GM18511 (cell line): Measurements from ENCODE around the gene MDH1.

Experiments used
- ATAC-seq: cut with Tn5 transposase; IDR thresholded peaks from one replicate; pipeline ENCODE4 v1.9.1; 2021; ENCODE audit warnings: mild to moderate bottlenecking, moderate library complexity; ENCODE audit not compliant: unreplicated experiment

MDH1 gene

GRCh38 chr2:63628403-63628942 is 39.7 kb downstream of the MDH1 start:
- no peak for ATAC-seq

GRCh38 chr2:63631501-63631900 is 42.7 kb downstream of the MDH1 start:
- ATAC-seq: no peak

GRCh38 chr2:63632382-63632781 is 43.6 kb downstream of the MDH1 start:
- ATAC-seq: no peak

- ATAC-seq: no peak
Observed at GRCh38 chr2:63639344-63639743, 50.6 kb downstream of the MDH1 start.

GRCh38 chr2:63642946-63643345 is 54.2 kb downstream of the MDH1 start:
- no peak for ATAC-seq

GRCh38 chr2:63643486-63643885 is 54.7 kb downstream of the MDH1 start:
- ATAC-seq: no peak

- ATAC-seq: no peak
Observed at GRCh38 chr2:63648632-63649031, 59.9 kb downstream of the MDH1 start.

- no peak for ATAC-seq
Observed at GRCh38 chr2:63649829-63650228, 61.1 kb downstream of the MDH1 start.

GRCh38 chr2:63650756-63651155 is 62.0 kb downstream of the MDH1 start:
- no peak for ATAC-seq

- ATAC-seq: no peak
Observed at GRCh38 chr2:63651356-63651755, 62.6 kb downstream of the MDH1 start.

- ATAC-seq: no peak
Observed at GRCh38 chr2:63651861-63652651, 63.3 kb downstream of the MDH1 start.

- no peak for ATAC-seq
Observed at GRCh38 chr2:63652652-63652985, 63.9 kb downstream of the MDH1 start.

- peak; percentile 72 for ATAC-seq
Observed at GRCh38 chr2:63654959-63655358, 66.2 kb downstream of the MDH1 start.
